Activated CD8-positive, alpha-beta T cell treated with anti-CD3 and anti-CD28 coated beads for 36 hours (primary cell): ENCODE results near the gene HSD17B1. TPM values are rescaled to one million over a fixed set of nuclear protein-coding genes. Genes with fewer than 3 reads are reported as not detected.

Experiments
- ATAC-seq: fragments of 200-7000 bp; cut with Tn5 transposase; one replicate; pipeline ENCODE4 v1.10.0; 2021; ENCODE audit warnings: mild to moderate bottlenecking, moderate library complexity
- CTCF ChIA-PET: fragments of 350-600 bp; sonication (Branson Sonifier 250); formaldehyde crosslinking; loops from one replicate; lab custom pipeline; 2021; ENCODE audit warnings: antibody characterized with exemption; lab: Charles Lee
- POLR2A ChIA-PET: fragments of 350-600 bp; sonication (Branson Sonifier 250); formaldehyde crosslinking; loops from one replicate; lab custom pipeline; 2021; ENCODE audit warnings: antibody characterized with exemption; lab: Charles Lee
- DNase-seq: peaks from one replicate; pipeline ENCODE4 v3.0.0-alpha.2; 2020
- H3K27ac Mint-ChIP-seq: one replicate; pipeline ENCODE4 v1.8.0; 2021; ENCODE audit warnings: mild to moderate bottlenecking, mixed read lengths
- H3K27me3 Mint-ChIP-seq: one replicate; pipeline ENCODE4 v1.8.0; 2021; ENCODE audit warnings: mixed read lengths
- H3K36me3 Mint-ChIP-seq: one replicate; pipeline ENCODE4 v1.8.0; 2021; ENCODE audit warnings: low read depth, mixed read lengths
- H3K4me1 Mint-ChIP-seq: one replicate; pipeline ENCODE4 v1.8.0; 2021; ENCODE audit warnings: low read depth, mixed read lengths
- H3K4me3 Mint-ChIP-seq: one replicate; pipeline ENCODE4 v1.8.0; 2021; ENCODE audit warnings: mild to moderate bottlenecking, moderate library complexity, mixed read lengths
- H3K9me3 Mint-ChIP-seq: one replicate; pipeline ENCODE4 v1.8.0; 2021; ENCODE audit warnings: mixed read lengths
- intact Hi-C: fragments of 100-400 bp; cut with micrococcal nuclease; formaldehyde crosslinking; loops from one replicate; pipeline ENCODE4 v1.10.0; 2022
- total RNA-seq, 2 experiments: library from RNA; stranded (reverse); gene quantifications; one replicate each; pipeline ENCODE4 v1.2.3, GENCODE V29; 2021
- TF ChIP-seq, protein P1 (sequence below): fragments of 200-600 bp; IDR thresholded peaks from one replicate; pipeline ENCODE4 v1.8.0; 2022; ENCODE audit warnings: antibody characterized with exemption, mild to moderate bottlenecking

The HSD17B1 gene
- total RNA-seq, 2 experiments from 2014 or later: 0.43 to 0.49 TPM

DNA sequence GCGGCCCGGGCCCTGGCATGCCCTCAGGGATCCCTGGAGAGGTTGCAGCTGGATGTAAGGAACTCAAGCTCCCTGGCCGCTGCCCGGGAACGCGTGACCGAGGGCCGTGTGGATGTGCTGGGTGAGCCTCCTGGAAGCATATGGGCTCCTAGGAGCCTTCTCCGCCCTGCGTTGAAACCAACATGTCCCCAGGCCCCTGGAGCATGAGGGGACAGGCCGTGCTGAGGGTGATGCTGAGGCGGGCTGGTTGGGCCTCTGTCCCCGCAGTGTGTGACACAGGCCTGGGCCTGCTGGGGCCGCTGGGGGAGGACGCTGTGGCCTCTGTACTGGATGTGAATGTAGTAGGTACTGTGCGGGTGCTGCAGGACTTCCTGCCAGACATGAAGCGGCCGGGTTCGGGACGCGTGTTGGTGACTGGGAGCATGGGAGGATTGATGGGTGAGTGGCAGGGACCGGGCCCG, 5.7 kb upstream of the HSD17B1 start:
- no peak for DNase-seq
- H3K4me3 Mint-ChIP-seq: no peak overlapping the region
- intact Hi-C loops: no loop called here
- no peaks in the 10 kb centered on the region for H3K9me3 Mint-ChIP-seq
- CTCF ChIA-PET: interaction anchor here (1.4 kb wide), 1 partner anchor 18 kb away, joined by 3 read pairs; no protein-coding TSS in a partner anchor
- TF ChIP-seq, protein P1, sequence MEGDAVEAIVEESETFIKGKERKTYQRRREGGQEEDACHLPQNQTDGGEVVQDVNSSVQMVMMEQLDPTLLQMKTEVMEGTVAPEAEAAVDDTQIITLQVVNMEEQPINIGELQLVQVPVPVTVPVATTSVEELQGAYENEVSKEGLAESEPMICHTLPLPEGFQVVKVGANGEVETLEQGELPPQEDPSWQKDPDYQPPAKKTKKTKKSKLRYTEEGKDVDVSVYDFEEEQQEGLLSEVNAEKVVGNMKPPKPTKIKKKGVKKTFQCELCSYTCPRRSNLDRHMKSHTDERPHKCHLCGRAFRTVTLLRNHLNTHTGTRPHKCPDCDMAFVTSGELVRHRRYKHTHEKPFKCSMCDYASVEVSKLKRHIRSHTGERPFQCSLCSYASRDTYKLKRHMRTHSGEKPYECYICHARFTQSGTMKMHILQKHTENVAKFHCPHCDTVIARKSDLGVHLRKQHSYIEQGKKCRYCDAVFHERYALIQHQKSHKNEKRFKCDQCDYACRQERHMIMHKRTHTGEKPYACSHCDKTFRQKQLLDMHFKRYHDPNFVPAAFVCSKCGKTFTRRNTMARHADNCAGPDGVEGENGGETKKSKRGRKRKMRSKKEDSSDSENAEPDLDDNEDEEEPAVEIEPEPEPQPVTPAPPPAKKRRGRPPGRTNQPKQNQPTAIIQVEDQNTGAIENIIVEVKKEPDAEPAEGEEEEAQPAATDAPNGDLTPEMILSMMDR: no peak
- peaks cover 14% of the 10 kb centered on the region for H3K4me1 Mint-ChIP-seq
- H3K27me3 Mint-ChIP-seq: no peaks in the 10 kb centered on the region
- no peak overlapping the region for H3K27ac Mint-ChIP-seq
- POLR2A ChIA-PET: no interaction called here
- H3K36me3 Mint-ChIP-seq: no peaks in the 10 kb centered on the region
- ATAC-seq: no peak

DNA sequence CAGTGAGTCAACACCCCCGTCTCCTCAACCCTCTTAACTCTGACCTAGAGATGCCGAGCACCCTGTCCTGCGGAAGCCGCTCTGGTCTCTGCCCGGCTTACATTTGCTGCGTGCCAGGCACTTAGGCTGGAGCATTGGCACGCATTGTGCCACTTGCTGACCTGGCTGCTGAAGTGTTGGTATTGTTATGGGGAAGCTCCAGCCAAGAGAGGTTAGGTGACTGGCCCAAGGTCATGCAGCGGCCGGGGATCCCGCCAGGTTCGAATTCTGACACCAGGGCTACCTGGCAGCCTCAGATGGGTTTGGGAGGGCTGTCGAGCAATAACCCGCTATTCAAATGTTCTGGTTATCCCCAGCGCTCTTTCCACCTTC, 5.0 kb upstream of the HSD17B1 start:
- Mint-ChIP-seq H3K4me1 (peaks cover 14% of the 10 kb centered on the region), H3K9me3 (no peaks in the 10 kb centered on the region), H3K27ac (no peak overlapping the region), H3K27me3 (no peaks in the 10 kb centered on the region), H3K4me3 (no peak overlapping the region), H3K36me3 (no peaks in the 10 kb centered on the region)
- intact Hi-C loops: no loop called here
- ChIA-PET POLR2A (interaction anchor here (1.7 kb wide), 1 partner anchor 12 kb away, joined by 5 read pairs; the partner anchor contains the start of gene NAGLU), CTCF (interaction anchor here (0.8 to 1.5 kb wide), 4 partner anchors 11 to 116 kb away, joined by 3 to 11 read pairs (median 4); partner anchors contain the start of gene NAGLU)
- TF ChIP-seq, protein P1: no peak
- no peak for ATAC-seq
- no peak for DNase-seq

DNA sequence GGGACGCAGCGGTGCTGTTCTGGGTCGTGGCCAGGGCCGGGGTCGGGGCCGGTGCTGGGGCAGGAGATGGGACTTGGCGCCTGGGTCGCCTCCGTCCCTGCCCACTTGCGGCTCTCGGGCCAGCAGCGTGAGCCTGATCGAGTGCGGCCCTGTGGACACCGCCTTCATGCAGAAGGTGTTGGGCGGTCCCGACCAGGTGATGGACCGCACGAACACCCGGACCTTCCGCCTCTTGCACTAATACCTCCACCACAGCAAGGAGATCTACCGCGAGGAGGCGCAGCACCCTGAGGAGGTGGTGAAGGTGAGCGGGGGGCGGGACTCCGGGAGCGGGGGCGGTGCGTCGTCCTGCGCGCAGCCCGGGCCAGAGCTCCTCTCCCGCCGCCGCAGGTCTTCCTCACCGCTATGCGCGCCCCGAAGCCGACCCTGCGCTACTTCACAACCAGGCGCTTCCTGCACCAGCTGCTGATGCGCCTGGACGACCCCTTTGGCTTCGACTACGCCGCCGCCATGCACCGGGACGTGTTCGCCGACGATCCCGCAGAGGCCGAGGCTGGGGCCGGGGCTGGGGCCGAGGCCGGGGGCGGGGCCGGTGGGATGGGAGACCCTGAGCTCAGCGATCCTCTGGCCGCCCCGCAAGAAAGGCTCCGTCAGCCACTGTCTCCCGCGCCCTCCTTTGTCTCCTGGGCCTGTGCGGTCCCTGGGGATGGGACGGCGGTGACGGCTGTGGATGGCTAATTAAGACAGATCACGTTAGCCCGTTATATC, 4.5 kb upstream of the HSD17B1 start:
- Mint-ChIP-seq H3K36me3 (peaks cover 2% of the 10 kb centered on the region), H3K4me1 (peaks cover 14% of the 10 kb centered on the region), H3K9me3 (no peaks in the 10 kb centered on the region), H3K27ac (no peak overlapping the region), H3K4me3 (peak overlapping the region; percentile 35), H3K27me3 (no peaks in the 10 kb centered on the region)
- intact Hi-C loops: no loop called here
- POLR2A ChIA-PET: interaction anchor here (1.2 to 1.7 kb wide), 2 partner anchors 12 to 18 kb away, joined by 3 to 5 read pairs; partner anchors contain the start of gene NAGLU
- CTCF ChIA-PET: interaction anchor here (0.7 to 1.5 kb wide), 11 partner anchors 11 to 388 kb away, joined by 3 to 11 read pairs (median 3); partner anchors contain the start of genes HCRT and NAGLU
- DNase-seq (peak; percentile 91), ATAC-seq (peak; percentile 91)
- TF ChIP-seq, protein P1: peak; percentile 75

DNA sequence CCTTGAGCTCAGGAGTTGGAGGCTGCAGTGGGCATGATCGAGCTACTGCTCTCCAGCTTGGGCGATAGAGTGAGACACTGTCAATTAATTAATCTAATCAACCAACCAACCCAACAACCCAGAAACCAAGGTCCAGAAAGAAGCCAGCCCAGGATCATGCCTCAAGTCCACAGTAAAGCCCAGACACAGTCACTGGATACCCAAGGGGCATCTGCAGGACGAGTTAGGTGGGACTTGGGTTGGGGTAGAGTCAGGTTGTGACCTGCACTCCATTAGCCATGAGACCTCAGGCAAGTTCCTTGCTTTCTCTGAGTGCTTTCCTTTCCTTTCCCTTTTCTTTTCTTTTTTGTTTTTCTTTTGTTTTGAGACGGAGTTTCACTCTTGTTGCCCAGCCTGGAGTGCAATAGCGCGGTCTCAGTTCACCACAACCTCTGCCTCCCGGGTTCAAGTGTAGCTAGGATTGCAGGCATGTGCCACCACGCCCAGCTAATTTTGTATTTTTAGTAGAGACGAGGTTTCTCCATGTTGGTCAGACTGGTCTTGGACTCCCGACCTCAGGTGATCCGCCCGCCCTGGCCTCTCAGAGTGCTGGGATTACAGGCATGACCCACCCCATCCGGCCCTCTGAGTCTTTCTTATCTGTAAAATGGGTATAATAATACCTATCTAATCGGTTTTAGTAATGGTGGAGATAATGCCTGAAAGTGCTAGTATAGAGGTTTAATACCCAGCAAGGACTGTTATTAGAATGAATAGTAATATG, 3.5 kb upstream of the HSD17B1 start:
- intact Hi-C loops: no loop called here
- H3K4me3 Mint-ChIP-seq: peak overlapping the region; percentile 29
- H3K9me3 Mint-ChIP-seq: no peaks in the 10 kb centered on the region

More for the DNA sequence above, 3.5 kb upstream of the HSD17B1 start:
- Mint-ChIP-seq H3K27ac (no peak overlapping the region), H3K4me1 (peaks cover 14% of the 10 kb centered on the region), H3K27me3 (no peaks in the 10 kb centered on the region), H3K36me3 (peaks cover 2% of the 10 kb centered on the region)
- TF ChIP-seq, protein P1: no peak
- no peak for DNase-seq
- ChIA-PET CTCF (interaction anchor here (0.7 to 1.5 kb wide), 8 partner anchors 10 to 388 kb away, joined by 3 to 11 read pairs (median 3); partner anchors contain the start of genes HCRT and NAGLU), POLR2A (interaction anchor here (1.2 to 1.7 kb wide), 2 partner anchors 13 to 19 kb away, joined by 3 to 5 read pairs; partner anchors contain the start of gene NAGLU)
- ATAC-seq: no peak
